Measurements from ENCODE around the gene TSR3. TPM values are rescaled to one million over a fixed set of nuclear protein-coding genes. Genes with fewer than 3 reads are reported as not detected.

The TSR3 gene
- total RNA-seq, 2 donors from 2014 or later: 39.1 to 44.8 TPM

- ATAC-seq (replicated peaks in 1 of 2) (no peak), DNase-seq (peak in 1 of 2 donors; percentile 0)
- Mint-ChIP-seq H3K27ac (no peak overlapping the region), H3K4me1 (ENCODE audit: low read depth) (peaks cover 17% of the 10 kb centered on the region), H3K27me3 (ENCODE audit: low read depth) (no peaks in the 10 kb centered on the region), H3K36me3 (ENCODE audit: insufficient read depth in 2 of 2) (no peaks in the 10 kb centered on the region), H3K9me3 (no peaks in the 10 kb centered on the region), H3K4me3 (no peak overlapping the region)
These were observed 7.2 kb downstream of the TSR3 start for GRCh38 chr16:1344499-1344898.

DNA sequence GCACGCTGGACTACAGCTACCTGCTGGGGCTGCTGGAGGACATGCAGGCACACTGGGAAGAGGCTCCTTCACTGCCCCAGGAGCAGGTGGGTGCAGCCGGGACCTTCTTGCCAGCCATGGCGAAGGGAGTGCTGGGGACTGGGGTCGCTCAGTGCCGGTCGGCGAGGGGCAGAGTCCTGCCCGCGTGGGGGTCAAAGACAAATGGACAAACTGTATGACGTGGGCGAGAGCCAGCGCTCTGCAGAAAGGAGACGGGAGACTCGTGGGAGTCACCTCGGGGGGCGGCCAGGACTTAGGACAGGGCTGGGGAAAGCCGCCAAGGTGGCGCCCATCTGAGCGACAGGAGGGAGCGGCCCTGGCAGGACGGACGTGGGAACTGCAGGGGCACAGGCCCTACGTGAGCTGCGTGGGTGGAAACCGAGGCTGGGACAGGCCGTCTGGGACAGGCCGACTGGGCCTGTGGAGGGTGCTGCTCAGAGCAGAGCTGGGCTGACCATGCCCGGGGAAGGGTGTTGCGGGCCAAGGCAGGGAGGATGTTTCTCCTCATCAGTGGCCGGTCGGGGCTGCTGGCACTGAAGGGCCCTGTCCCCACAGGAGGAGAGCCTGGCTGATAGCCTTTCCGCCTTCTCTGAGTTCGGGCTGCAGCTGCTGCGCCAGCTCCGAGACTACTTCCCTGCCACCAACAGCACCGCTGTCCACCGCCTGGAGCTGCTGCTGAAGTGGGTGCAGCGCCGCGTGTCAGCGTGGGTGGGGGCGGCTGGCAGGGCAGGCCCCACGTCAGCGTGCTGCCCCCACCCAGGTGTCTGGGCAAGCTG, 8.0 kb downstream of the TSR3 start:
- ATAC-seq (replicated peaks in 1 of 2) (no peak), DNase-seq (no peak)
- Mint-ChIP-seq H3K27me3 (ENCODE audit: low read depth) (no peaks in the 10 kb centered on the region), H3K4me3 (peak overlapping the region; percentile 65 to 79), H3K36me3 (ENCODE audit: insufficient read depth in 2 of 2) (no peaks in the 10 kb centered on the region), H3K9me3 (no peaks in the 10 kb centered on the region), H3K27ac (peak overlapping the region; percentile 3), H3K4me1 (ENCODE audit: low read depth) (peaks cover 17% of the 10 kb centered on the region)

- Mint-ChIP-seq H3K9me3 (no peaks in the 10 kb centered on the region), H3K4me3 (peak overlapping the region; percentile 65 to 79), H3K27ac (peak overlapping the region; percentile 3), H3K27me3 (ENCODE audit: low read depth) (no peaks in the 10 kb centered on the region), H3K36me3 (ENCODE audit: insufficient read depth in 2 of 2) (no peaks in the 10 kb centered on the region), H3K4me1 (ENCODE audit: low read depth) (peaks cover 17% of the 10 kb centered on the region)
- ATAC-seq (replicated peaks in 1 of 2): peak; percentile 93 to 95
- DNase-seq: peak; percentile 93 to 94
These were observed 8.9 kb downstream of the TSR3 start for GRCh38 chr16:1342526-1343427.

DNA sequence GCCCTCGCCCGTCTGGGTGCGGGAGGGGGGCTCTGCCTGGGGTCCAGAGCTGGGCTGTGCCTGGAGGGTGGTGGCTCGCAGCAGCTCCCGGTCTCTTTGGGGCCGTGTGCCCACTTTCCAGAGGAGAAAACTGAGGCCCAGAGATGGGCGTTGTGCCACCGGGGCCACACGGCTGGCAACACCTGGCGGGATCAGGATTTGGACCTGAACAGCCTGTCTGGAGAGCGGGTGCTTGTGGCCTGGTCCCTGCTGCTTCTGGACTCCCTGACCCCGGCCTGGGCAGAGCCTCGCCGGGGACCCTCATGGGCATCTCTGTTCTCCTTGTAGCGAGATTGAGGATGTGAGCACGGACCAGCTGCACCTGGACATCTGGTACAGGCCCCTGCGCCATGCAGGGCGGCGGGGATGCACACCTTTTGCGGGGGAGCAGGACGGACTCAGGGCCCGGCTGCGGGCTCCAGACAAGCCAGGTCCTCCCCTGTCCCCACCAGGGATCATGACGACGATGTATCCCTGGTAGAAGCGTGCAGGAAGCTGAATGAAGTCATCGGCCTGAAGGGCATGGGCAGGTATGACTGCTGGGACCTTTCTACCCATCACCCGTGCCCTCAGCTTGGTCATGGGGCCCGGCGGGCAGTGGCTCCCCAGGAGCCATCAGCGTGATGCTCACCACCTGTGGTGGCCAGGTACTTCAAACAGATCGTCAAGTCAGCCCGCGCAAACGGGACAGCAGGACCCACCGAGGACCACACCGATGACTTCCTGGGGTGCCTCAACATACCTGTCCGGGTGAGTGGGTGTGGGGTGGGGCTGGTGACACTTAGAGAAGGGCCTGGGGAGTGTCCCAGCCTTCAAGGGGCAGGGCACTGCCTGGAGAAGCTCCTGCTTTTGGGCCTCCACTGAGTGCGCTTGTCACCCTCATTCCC, 9.9 kb downstream of the TSR3 start:
- no peak for DNase-seq
- H3K4me3 Mint-ChIP-seq: peak overlapping the region; percentile 65 to 79
- H3K4me1 Mint-ChIP-seq (ENCODE audit: low read depth): peaks cover 17% of the 10 kb centered on the region
- no peaks in the 10 kb centered on the region for H3K27me3 Mint-ChIP-seq (ENCODE audit: low read depth)
- no peaks in the 10 kb centered on the region for H3K9me3 Mint-ChIP-seq
- H3K36me3 Mint-ChIP-seq (ENCODE audit: insufficient read depth in 2 of 2): no peaks in the 10 kb centered on the region
- no peak overlapping the region for H3K27ac Mint-ChIP-seq
- no peak for ATAC-seq (replicated peaks in 1 of 2)

DNA sequence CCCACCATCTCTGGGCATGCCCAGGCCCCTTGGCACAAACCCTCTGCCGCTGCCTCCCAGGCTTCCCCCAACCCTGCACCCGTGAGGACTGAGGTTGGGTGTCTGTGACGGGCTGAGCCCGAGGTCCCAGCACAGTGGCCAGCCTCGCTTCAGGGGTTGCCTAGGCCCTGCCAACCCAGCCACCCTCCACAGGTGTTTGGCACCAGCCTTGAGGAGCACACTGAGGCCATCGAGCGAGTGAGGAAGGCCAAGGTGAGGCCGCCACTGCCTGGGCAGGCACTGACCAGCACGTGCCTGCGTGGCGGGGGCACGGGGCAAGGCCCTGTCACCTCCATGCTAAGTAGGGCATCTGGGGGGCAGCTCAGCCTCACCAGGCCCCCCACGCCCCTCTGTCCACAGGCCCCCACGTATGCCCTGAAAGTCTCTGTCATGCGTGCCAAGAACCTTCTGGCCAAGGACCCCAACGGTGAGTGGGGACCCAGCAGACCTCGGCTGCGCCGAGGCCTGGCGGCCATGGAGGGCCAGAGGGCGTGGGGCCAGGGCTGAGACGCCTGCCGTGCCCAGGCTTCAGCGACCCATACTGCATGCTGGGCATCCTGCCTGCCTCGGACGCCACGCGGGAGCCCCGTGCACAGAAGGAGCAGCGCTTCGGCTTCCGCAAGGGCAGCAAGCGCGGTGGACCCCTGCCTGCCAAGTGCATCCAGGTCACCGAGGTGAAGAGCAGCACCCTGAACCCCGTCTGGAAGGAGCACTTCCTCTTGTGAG, 10.8 kb downstream of the TSR3 start:
- Mint-ChIP-seq H3K9me3 (no peaks in the 10 kb centered on the region), H3K27ac (no peak overlapping the region), H3K4me3 (no peak overlapping the region), H3K4me1 (ENCODE audit: low read depth) (peaks cover 20% of the 10 kb centered on the region), H3K27me3 (ENCODE audit: low read depth) (peaks cover 4% of the 10 kb centered on the region), H3K36me3 (ENCODE audit: insufficient read depth in 2 of 2) (no peaks in the 10 kb centered on the region)
- no peak for DNase-seq
- ATAC-seq (replicated peaks in 1 of 2): no peak

DNA sequence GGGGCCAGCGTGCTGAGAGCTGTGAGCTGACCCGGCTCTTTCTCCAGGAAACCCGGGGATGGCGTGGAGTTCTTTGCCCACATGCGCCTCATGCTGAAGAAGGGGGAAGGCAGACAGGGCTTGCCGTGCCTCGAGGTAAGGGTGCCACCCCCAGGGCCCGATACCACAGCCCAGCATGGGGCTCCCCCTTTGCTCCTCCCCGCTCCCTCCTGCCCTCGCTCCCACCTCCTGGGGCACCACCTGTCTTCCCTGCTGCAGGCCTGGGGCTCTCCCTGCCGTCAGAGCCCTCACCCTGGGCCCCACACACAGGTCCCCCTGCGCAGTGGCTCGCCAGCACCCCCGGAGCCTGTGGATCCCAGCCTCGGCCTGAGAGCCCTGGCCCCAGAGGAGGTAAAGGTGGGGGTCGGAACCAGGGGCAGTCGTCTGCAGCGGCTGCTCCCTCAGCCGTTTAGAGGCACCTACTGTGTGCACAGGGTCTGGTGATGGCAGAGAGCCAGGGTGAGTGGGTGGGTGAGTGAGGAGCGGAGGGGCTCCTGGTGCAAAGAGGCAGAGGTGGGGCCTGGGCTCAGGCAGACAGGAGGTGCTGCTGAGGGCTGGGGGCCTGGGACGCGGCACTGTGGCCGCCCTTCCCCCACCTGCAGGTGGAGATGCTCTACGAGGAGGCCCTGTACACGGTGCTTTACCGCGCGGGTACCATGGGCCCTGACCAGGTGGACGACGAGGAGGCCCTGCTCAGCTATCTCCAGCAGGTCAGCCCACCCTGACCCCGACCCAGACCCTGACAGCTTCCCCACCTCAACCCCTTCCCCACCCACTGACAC, 12.6 kb downstream of the TSR3 start:
- Mint-ChIP-seq H3K9me3 (no peaks in the 10 kb centered on the region), H3K27me3 (ENCODE audit: low read depth) (peaks cover 20% of the 10 kb centered on the region), H3K4me1 (ENCODE audit: low read depth) (peaks cover 25% of the 10 kb centered on the region), H3K36me3 (ENCODE audit: insufficient read depth in 2 of 2) (no peaks in the 10 kb centered on the region), H3K4me3 (no peak overlapping the region), H3K27ac (no peak overlapping the region)
- DNase-seq: no peak
- no peak for ATAC-seq (replicated peaks in 1 of 2)

DNA sequence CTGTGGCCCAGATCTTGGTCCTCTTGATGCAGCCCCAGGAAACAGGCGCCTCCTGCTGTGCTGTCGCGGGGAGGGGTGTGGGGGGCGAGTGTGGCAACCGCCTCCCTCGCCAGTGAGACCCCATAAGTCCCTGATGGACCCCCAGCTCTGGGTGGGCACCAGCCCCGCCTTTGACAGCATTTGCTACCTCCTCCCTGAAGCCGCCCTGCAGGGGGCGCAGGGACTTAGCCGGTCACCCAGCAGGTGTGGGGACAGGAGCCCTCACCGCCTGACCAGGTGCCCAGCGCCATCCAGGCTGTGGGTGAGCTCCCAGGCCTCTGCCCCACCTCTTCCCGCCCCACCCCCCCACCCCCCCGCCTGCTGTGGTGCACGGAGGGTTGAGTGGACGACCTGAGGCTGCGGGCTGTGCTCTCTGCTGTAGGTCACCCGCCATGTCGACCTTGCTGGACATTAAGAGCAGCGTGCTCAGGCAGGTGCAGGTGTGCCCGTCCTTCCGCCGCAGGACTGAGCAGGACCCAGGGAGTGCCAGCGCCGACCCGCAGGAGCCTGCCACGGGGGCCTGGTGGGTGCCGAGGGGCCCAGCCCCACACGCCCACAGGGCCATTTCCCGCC, 13.5 kb downstream of the TSR3 start:
- Mint-ChIP-seq H3K9me3 (no peaks in the 10 kb centered on the region), H3K4me3 (no peak overlapping the region), H3K27ac (no peak overlapping the region), H3K36me3 (ENCODE audit: insufficient read depth in 2 of 2) (no peaks in the 10 kb centered on the region), H3K4me1 (ENCODE audit: low read depth) (peaks cover 22% of the 10 kb centered on the region), H3K27me3 (ENCODE audit: low read depth) (peaks cover 20% of the 10 kb centered on the region)
- DNase-seq: peak; percentile 35 to 51
- ATAC-seq (replicated peaks in 1 of 2): no peak

DNA sequence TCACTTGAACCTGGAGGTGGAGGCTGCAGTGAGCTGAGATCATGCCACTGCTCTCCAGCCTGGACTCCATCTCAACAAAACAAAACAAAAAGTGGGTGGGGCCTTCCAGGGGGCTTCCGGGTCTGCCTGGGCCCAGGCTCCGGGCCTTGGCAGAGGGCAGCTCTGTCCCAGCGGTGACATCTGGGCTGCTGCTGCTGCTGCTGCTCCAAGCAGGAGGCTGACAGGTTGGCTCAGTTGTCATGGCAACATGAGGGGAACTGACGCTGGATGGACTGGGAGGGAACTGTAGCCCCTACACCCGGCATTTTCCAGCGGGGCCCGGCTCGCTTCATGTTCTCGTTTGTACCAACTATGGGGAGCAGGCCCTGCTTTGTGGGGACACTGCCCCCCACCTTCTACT, 14.2 kb downstream of the TSR3 start:
- Mint-ChIP-seq H3K4me3 (no peak overlapping the region), H3K27ac (no peak overlapping the region), H3K9me3 (no peaks in the 10 kb centered on the region), H3K27me3 (ENCODE audit: low read depth) (peaks cover 25% of the 10 kb centered on the region), H3K36me3 (ENCODE audit: insufficient read depth in 2 of 2) (no peaks in the 10 kb centered on the region), H3K4me1 (ENCODE audit: low read depth) (peaks cover 18% of the 10 kb centered on the region)
- ATAC-seq (replicated peaks in 1 of 2): no peak
- no peak for DNase-seq

GRCh38 chr16:1336619-1337018, 15.1 kb downstream of the TSR3 start:
- Mint-ChIP-seq H3K4me1 (ENCODE audit: low read depth) (peaks cover 16% of the 10 kb centered on the region), H3K27me3 (ENCODE audit: low read depth) (peaks cover 30% of the 10 kb centered on the region), H3K4me3 (no peak overlapping the region), H3K9me3 (no peaks in the 10 kb centered on the region), H3K36me3 (ENCODE audit: insufficient read depth in 2 of 2) (no peaks in the 10 kb centered on the region), H3K27ac (no peak overlapping the region)
- DNase-seq (no peak), ATAC-seq (replicated peaks in 1 of 2) (no peak)

- peaks cover 22% of the 10 kb centered on the region for H3K4me1 Mint-ChIP-seq (ENCODE audit: low read depth)
- H3K27me3 Mint-ChIP-seq (ENCODE audit: low read depth): peaks cover 36% of the 10 kb centered on the region
- no peaks in the 10 kb centered on the region for H3K9me3 Mint-ChIP-seq
- DNase-seq (no peak), ATAC-seq (replicated peaks in 1 of 2) (no peak)
- no peaks in the 10 kb centered on the region for H3K36me3 Mint-ChIP-seq (ENCODE audit: insufficient read depth in 2 of 2)
- no peak overlapping the region for H3K27ac Mint-ChIP-seq
- no peak overlapping the region for H3K4me3 Mint-ChIP-seq
These were observed 15.7 kb downstream of the TSR3 start for GRCh38 chr16:1335996-1336395.

DNA sequence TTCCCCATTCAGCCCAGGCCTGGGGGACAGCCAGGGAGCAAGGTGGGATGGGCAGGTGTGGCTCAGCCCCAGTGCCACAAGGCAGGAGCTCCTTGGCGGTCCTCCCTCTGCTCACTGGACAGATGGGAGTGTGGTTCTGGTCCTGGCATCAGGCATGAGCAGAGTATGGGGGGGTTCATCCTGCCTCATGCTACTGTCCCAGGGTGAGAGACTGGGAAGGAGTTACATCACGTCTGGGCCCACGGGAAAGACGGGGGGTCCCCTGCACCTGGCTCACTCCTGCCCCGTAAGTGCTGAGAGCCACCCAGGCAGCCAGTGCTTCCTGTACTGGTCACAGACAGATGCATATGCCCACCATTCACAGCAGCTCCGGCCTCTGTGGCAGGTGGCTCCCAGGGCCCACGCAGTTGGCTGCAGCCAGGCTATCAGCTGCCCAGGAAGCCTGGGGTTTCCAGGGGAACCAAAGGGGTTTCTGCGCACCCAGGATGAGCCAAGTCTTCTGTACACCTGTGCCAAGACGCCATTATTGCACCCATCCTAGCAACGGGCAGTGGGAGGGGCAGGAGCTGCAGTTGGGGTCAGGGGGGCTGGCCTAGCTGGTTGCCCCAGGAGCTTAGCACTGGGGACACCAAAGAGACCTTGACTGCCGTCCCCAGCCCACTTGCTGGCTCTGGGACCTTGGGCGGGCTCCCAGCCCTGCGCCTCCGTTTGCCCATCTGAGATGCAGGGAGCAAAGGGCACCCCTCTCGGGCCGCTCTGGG, 16.3 kb downstream of the TSR3 start:
- Mint-ChIP-seq H3K9me3 (no peaks in the 10 kb centered on the region), H3K4me1 (ENCODE audit: low read depth) (peaks cover 22% of the 10 kb centered on the region), H3K4me3 (no peak overlapping the region), H3K36me3 (ENCODE audit: insufficient read depth in 2 of 2) (no peaks in the 10 kb centered on the region), H3K27me3 (ENCODE audit: low read depth) (peaks cover 36% of the 10 kb centered on the region), H3K27ac (no peak overlapping the region)
- ATAC-seq (replicated peaks in 1 of 2) (no peak), DNase-seq (no peak)
